HG03139 (cell line): ENCODE measurements around the gene GIPC3.
"Not testable (repeated sequence)": the region's sequence is repeated elsewhere in the genome, so short reads cannot be mapped to it uniquely, and the experiment has no call there.

ENCODE experiments used
- ATAC-seq: cut with Tn5 transposase; IDR thresholded peaks from one replicate; pipeline ENCODE4 v1.9.1; 2021; ENCODE audit not compliant: unreplicated experiment

GIPC3 gene

GRCh38 chr19:3576696-3577443, 8.4 kb upstream of the GIPC3 start:
- ATAC-seq: no peak

GRCh38 chr19:3577723-3578344, 7.4 kb upstream of the GIPC3 start:
- no peak for ATAC-seq

GRCh38 chr19:3578390-3578789, 6.9 kb upstream of the GIPC3 start:
- ATAC-seq: no peak

- no peak for ATAC-seq
Measured at GRCh38 chr19:3580156-3580934, 4.9 kb upstream of the GIPC3 start.

- not testable (repeated sequence) for ATAC-seq
Measured at GRCh38 chr19:3581792-3582191, 3.5 kb upstream of the GIPC3 start.

GRCh38 chr19:3584036-3584802, 1.1 kb upstream of the GIPC3 start:
- not testable (repeated sequence) for ATAC-seq

- no peak for ATAC-seq
Measured at GRCh38 chr19:3586127-3586626, 899 bp downstream of the GIPC3 start.

- ATAC-seq: no peak
Measured at GRCh38 chr19:3586707-3587346, 1.5 kb downstream of the GIPC3 start.

- ATAC-seq: no peak
Measured at GRCh38 chr19:3589439-3589838, 4.2 kb downstream of the GIPC3 start.

- no peak for ATAC-seq
Measured at GRCh38 chr19:3589949-3590348, 4.7 kb downstream of the GIPC3 start.

GRCh38 chr19:3590991-3591659, 5.8 kb downstream of the GIPC3 start:
- ATAC-seq: no peak

- ATAC-seq: no peak
Measured at GRCh38 chr19:3591876-3592613, 6.8 kb downstream of the GIPC3 start.

- no peak for ATAC-seq
Measured at GRCh38 chr19:3593156-3593555, 7.9 kb downstream of the GIPC3 start.

GRCh38 chr19:3595521-3596061, 10.3 kb downstream of the GIPC3 start:
- ATAC-seq: no peak

GRCh38 chr19:3599776-3600187, 14.5 kb downstream of the GIPC3 start:
- no peak for ATAC-seq

GRCh38 chr19:3601021-3601420, 15.7 kb downstream of the GIPC3 start:
- ATAC-seq: no peak

- no peak for ATAC-seq
Measured at GRCh38 chr19:3603121-3603811, 18.0 kb downstream of the GIPC3 start.

GRCh38 chr19:3604227-3604986, 19.1 kb downstream of the GIPC3 start:
- ATAC-seq: no peak
